SKM-1 treated with dmso at 0.1 percent for 144 hours (cell line): ENCODE measurements around the gene DISP3.

ENCODE experiments used
- DNase-seq: peaks from one replicate; lab custom pipeline; 2025; ENCODE audit not compliant: unreplicated experiment; lab: John Stamatoyannopoulos, UW

The DISP3 gene

GRCh38 chr1:11478571-11479374, at the start of gene DISP3:
TSS of gene DISP3 (plus strand) at chr1:11479155. CDS start at chr1:11500993, 21,838 bp downstream.
- DNase-seq: peak; percentile 66

GRCh38 chr1:11429226-11429625, 49.7 kb upstream of the DISP3 start:
- DNase-seq: no peak

GRCh38 chr1:11429935-11430334, 49.0 kb upstream of the DISP3 start:
- no peak for DNase-seq

- DNase-seq: no peak
These were observed 46.9 kb upstream of the DISP3 start for GRCh38 chr1:11431941-11432507.

GRCh38 chr1:11432526-11432925, 46.4 kb upstream of the DISP3 start:
- no peak for DNase-seq

- no peak for DNase-seq
These were observed 44.5 kb upstream of the DISP3 start for GRCh38 chr1:11434501-11434900.

- DNase-seq: no peak
These were observed 44.0 kb upstream of the DISP3 start for GRCh38 chr1:11434926-11435325.

GRCh38 chr1:11438996-11439395, 40.0 kb upstream of the DISP3 start:
- DNase-seq: no peak

GRCh38 chr1:11441211-11441952, 37.6 kb upstream of the DISP3 start:
- DNase-seq: no peak

GRCh38 chr1:11443043-11443442, 35.9 kb upstream of the DISP3 start:
- DNase-seq: no peak

GRCh38 chr1:11443961-11444658, 34.8 kb upstream of the DISP3 start:
- DNase-seq: no peak

- DNase-seq: no peak
These were observed 34.0 kb upstream of the DISP3 start for GRCh38 chr1:11444907-11445306.

- no peak for DNase-seq
These were observed 31.1 kb upstream of the DISP3 start for GRCh38 chr1:11447903-11448302.

GRCh38 chr1:11448373-11449099, 30.4 kb upstream of the DISP3 start:
- DNase-seq: no peak

GRCh38 chr1:11449100-11449403, 29.9 kb upstream of the DISP3 start:
- no peak for DNase-seq

- DNase-seq: no peak
These were observed 28.6 kb upstream of the DISP3 start for GRCh38 chr1:11450310-11450709.

- DNase-seq: no peak
These were observed 25.0 kb upstream of the DISP3 start for GRCh38 chr1:11453742-11454491.

GRCh38 chr1:11455967-11456570, 22.9 kb upstream of the DISP3 start:
- DNase-seq: no peak

GRCh38 chr1:11456965-11457364, 22.0 kb upstream of the DISP3 start:
- DNase-seq: no peak

- no peak for DNase-seq
These were observed 20.1 kb upstream of the DISP3 start for GRCh38 chr1:11458811-11459275.
